ENCODE data around the gene ALDH1L2. TPM values are rescaled to one million over a fixed set of nuclear protein-coding genes. Genes with fewer than 3 reads are reported as not detected.
A peak's percentile ranks its signal among the peaks of the same experiment; 100 is the strongest.
"Not testable (repeated sequence)": the region's sequence is repeated elsewhere in the genome, so short reads cannot be mapped to it uniquely, and the experiment has no call there.

ALDH1L2 gene
- total RNA-seq, 1 donor from 2014 or later = 2.9 TPM

DNA sequence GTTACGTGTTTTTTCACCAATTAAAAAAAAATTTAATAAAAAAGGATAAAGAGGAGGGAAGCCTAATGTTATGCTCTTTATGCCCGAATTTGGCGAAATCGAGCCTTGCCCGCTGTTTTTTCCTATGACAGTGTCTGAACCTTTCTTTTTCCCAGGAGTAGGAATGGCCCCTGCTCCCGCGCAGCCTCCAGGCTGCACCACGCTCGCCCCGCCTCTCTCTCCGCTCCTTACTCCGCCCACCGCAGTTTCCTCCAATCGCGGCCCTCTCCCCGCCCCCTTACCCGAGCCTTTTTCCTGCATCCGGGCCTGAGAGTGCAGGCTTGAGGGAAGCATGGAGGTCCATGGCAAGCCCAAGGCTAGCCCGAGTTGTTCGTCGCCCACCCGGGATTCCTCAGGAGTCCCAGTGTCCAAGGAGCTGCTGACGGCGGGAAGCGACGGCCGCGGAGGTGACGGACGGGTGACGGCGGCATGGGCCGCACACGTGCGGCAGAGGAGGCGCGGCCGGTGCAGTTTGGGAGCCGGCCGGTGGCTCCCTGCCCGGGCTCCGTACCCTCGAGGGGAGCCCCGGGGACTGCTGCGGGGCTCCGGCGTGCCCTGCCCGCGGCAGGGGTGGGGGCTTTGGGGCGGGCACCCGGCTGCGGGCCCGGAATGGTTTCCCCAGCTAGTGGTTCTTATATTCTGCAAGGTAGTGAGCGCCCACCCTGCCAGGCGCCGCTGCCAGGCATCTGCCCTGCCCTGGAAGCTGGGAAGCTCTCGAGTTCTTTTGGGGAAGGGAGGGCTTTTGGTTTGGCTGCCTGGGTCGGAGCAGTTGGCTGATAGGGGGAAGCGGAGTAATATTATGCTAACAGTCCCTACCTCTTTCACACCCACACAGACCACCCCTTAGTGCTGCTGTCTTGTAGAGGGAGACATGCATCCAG is 98.0 kb downstream of the ALDH1L2 start, which contains the start of gene NOPCHAP1:
NOPCHAP1 (plus strand) TSS at position 295 of the 920 bp plus-strand sequence; CDS start at position 332, 37 bp downstream.
- DNase-seq (ENCODE audit: low read depth, low spot score) = peak; percentile 48

DNA sequence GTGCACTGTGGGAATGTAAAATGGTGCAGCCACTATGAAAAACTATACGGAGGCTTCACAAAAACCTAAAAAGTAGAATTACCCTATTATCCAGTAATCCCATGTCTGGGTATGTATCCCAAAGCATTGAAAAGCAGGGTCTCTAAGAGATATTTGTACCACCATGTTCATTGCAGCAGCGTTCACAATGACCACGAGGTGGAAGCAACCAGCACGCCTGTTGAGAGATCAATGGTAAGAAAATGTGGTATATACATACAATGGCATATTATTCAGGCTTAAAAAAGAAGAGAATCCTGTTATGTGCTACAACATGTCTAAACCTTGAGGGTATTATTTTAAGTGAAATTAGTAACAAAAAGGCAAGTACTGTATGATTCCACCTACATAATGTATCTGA is 99.1 kb downstream of the ALDH1L2 start:
- DNase-seq (ENCODE audit: low read depth, low spot score) = no peak

DNA sequence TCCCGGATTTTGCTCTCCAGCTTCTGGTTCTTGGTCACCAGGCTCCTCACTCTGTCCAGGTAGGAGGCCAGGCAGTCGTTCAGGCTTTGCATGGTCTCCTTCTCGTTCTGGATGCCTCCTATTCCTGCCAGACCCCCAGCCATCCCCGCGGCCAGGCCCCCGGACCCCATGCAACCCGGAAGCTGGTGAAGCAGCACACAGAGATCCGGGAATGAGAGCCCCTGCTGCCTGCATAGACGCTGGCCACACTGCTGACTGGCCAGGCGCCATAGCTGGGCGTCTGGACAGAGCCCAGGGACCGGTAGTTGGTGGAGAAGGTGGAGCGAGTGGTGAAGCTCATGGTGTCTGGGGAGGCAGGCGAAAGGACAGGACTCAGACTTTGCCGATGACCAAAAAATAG is 106.6 kb downstream of the ALDH1L2 start:
- DNase-seq (ENCODE audit: low read depth, low spot score) = not testable (repeated sequence)

DNA sequence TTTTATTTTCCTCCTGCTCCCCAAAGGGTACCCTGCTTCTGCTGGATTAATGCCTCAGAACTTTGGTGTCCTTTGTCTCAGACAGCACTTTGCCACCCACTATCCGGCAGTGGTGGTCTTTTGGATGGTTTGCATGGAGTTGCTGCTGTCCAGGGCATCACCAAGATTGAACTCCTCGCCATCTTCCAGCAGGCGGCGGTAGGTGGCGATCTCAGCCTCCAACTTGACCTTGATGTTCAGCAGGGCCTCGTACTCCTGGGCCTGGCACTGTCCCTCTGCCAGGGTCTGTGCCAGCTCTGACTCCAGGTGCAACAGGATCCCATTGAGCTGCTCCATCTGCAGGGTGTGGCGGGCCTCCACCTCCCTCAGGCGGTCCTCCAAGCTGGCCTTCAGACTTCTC is 107.6 kb downstream of the ALDH1L2 start:
- no peak for DNase-seq (ENCODE audit: low read depth, low spot score)

DNA sequence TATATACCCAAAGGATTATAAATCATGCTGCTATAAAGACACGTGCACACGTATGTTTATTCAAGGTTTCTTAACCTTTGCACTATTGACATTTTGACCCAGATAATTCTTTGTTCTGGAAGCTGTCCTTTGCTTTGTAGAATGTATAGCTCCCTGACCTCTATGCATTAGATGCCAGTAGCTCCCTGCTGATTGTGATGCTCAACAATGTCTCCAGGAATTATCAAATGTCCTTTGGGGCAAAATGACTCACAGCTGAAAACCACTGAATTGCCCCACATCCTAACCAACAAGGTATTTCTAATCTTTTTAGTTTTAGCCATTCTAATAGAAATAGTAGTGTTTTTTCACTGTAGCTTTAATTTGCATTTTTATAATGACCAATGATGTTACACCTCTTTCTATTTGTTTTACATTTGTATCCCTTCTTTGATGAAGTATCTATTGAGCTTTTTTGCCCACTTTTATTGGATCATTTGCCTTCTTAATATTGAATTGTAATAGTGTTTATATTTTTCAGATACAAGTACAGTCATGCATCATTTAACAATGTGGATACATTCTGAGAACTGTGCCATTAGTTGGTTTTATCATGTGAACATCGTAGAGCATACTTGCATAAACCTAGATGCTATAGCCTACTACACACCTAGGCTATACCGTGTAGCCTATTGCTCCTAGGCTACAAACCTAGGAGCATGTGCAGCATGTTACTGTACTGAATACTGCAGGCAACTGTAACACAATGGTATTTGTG is 108.5 kb downstream of the ALDH1L2 start:
- DNase-seq (ENCODE audit: low read depth, low spot score) = no peak

DNA sequence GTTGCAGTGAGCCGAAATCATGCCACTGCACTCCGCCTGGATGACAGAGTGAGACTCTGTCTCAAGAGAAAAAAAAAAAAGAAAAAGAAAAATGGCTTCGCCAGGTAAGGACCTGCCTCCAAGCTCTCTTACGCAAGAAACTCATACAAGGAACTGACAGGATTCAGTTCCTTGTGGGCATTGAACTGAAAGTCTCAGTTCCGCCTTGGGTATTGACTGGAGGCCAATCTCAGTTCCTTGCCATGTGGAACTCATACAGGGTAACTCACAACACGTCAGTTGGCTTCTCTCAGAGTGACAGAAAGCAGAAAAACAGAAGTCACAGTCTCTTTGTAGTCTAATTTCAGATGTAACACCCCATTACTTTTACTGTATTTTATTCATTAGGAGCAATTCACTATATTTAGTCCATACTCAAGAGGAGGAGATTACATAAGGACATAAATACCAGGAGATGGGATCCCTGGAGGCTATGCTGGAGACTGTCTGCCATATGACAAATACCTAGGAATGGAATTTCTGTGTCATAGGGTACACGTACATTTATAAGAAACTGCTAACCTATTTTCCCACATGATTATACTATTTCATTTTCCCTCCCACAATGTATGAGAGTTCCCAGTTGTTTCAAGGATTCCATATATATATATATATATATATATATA is 109.5 kb downstream of the ALDH1L2 start:
- no peak for DNase-seq (ENCODE audit: low read depth, low spot score)

DNA sequence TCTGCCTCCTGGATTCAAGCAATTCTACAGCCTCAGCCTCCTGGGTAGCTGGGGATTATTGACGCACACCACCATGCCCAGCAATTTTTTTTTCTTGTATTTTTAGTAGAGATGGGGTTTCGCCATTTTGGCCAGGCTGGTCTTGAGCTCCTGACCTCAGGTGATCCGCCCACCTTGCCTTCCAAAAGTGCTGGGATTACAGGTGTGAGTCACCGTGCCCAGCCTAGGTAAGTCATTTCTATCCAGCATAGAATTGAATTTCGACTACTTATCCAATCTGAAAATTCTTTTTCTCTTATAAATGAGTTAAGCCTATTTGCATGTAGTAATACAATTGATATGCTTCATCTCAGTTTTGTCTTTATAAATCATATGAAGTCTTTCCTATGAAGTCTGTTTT is 111.0 kb downstream of the ALDH1L2 start:
- no peak for DNase-seq (ENCODE audit: low read depth, low spot score)

DNA sequence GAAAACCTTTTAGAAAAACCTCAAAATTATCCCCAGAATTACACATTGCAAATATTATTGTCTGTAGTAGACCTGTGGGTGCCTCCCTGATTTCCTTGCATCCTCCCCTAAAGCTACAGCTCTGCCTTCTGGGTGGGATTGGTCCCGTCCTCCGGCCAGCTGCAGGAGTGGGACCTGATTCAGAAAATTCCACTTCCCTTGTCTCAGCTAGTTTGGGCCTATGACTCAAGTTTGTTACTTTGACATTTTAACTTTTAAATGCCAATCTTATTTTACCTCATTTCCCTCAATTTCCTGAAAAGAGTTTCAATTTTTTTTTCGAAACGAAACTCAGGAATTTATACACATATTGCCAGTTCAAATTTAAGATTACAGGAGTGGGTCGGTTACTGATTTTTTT is 113.0 kb downstream of the ALDH1L2 start:
- no peak for DNase-seq (ENCODE audit: low read depth, low spot score)

Other genes starting within 250 kb of the ALDH1L2 start
- 14.3 and 24.5 TPM in 2 replicates for gene SLC41A2, start 126.2 kb downstream of the ALDH1L2 start, total RNA-seq
- 14.1 and 18.1 TPM in 2 replicates for gene NOPCHAP1, start 98.1 kb downstream of the ALDH1L2 start, total RNA-seq
- 124 and 157 TPM in 2 replicates for gene WASHC4, start 23.3 kb upstream of the ALDH1L2 start, total RNA-seq
- gene APPL2, start 151.7 kb upstream of the ALDH1L2 start, total RNA-seq = 9.6 and 14.6 TPM in 2 replicates
- 47.5 and 54.6 TPM in 2 replicates for gene C12orf75, start 246.2 kb upstream of the ALDH1L2 start, total RNA-seq